ENCODE results near the gene KIF3C. TPM values are rescaled to one million over a fixed set of nuclear protein-coding genes. Genes with fewer than 3 reads are reported as not detected.
A peak's percentile ranks its signal among the peaks of the same experiment; 100 is the strongest.

KIF3C gene
- total RNA-seq, 2 donors from 2014 or later, result 42.9 to 51.4 TPM

GRCh38 chr2:25933622-25934021 is 48.7 kb downstream of the KIF3C start:
- no peak for TF ChIP-seq CTCF (conservative IDR thresholded peaks at IDR 0.05)
- no peak for DNase-seq
- Histone ChIP-seq H3K4me1 (ENCODE audit: control insufficient read depth, insufficient read depth, low read length) (no peaks in the 10 kb centered on the region), H3K27me3 (ENCODE audit: control insufficient read depth, insufficient read depth, low read length, poor library complexity, severe bottlenecking) (no peaks in the 10 kb centered on the region), H3K4me3 (ENCODE audit: low read length) (no peak overlapping the region), H3K36me3 (ENCODE audit: control insufficient read depth, insufficient read depth, low read length) (peaks cover 33% of the 10 kb centered on the region), H3K27ac (ENCODE audit: low read depth, low read length) (no peak overlapping the region), H3K9me3 (ENCODE audit: control insufficient read depth, low read length) (peaks cover 6% of the 10 kb centered on the region), H3K9ac (ENCODE audit: extremely low read depth, low read length, poor library complexity, severe bottlenecking) (no peak overlapping the region)
- H3K4me1 Mint-ChIP-seq, result no peaks in the 10 kb centered on the region
- 97 to 100% methylated on average over 1 to 2 of the region's 2 CpGs for WGBS, 2 experiments (ENCODE audit: insufficient coverage in 1 of 2, insufficient read length in 1 of 2)
- H3K4me3 Mint-ChIP-seq, result no peak overlapping the region
- H3K27ac Mint-ChIP-seq, result no peak overlapping the region
- peaks cover 39% of the 10 kb centered on the region for H3K36me3 Mint-ChIP-seq (ENCODE audit: low read depth)
- H3K9me3 Mint-ChIP-seq, result no peaks in the 10 kb centered on the region
- no peaks in the 10 kb centered on the region for H3K27me3 Mint-ChIP-seq (ENCODE audit: insufficient read depth)

GRCh38 chr2:25929789-25930473 is 52.4 kb downstream of the KIF3C start:
- no peaks in the 10 kb centered on the region for H3K4me1 Mint-ChIP-seq
- Histone ChIP-seq H3K4me1 (ENCODE audit: control insufficient read depth, insufficient read depth, low read length) (no peaks in the 10 kb centered on the region), H3K27ac (ENCODE audit: low read depth, low read length) (no peak overlapping the region), H3K4me3 (ENCODE audit: low read length) (no peak overlapping the region), H3K27me3 (ENCODE audit: control insufficient read depth, insufficient read depth, low read length, poor library complexity, severe bottlenecking) (no peaks in the 10 kb centered on the region), H3K9me3 (ENCODE audit: control insufficient read depth, low read length) (peaks cover 6% of the 10 kb centered on the region), H3K36me3 (ENCODE audit: control insufficient read depth, insufficient read depth, low read length) (peaks cover 35% of the 10 kb centered on the region), H3K9ac (ENCODE audit: extremely low read depth, low read length, poor library complexity, severe bottlenecking) (no peak overlapping the region)
- DNase-seq, result peak; percentile 55
- no peak overlapping the region for H3K4me3 Mint-ChIP-seq
- peaks cover 56% of the 10 kb centered on the region for H3K36me3 Mint-ChIP-seq (ENCODE audit: low read depth)
- 93 to 96% methylated on average over 13 to 14 of the region's 14 CpGs for WGBS, 2 experiments (ENCODE audit: insufficient coverage in 1 of 2, insufficient read length in 1 of 2)
- TF ChIP-seq CTCF (conservative IDR thresholded peaks at IDR 0.05), result no peak
- no peak overlapping the region for H3K27ac Mint-ChIP-seq
- H3K27me3 Mint-ChIP-seq (ENCODE audit: insufficient read depth), result no peaks in the 10 kb centered on the region
- no peaks in the 10 kb centered on the region for H3K9me3 Mint-ChIP-seq

- Mint-ChIP-seq H3K9me3 (no peaks in the 10 kb centered on the region), H3K4me3 (no peak overlapping the region), H3K36me3 (ENCODE audit: low read depth) (peaks cover 45% of the 10 kb centered on the region), H3K27me3 (ENCODE audit: insufficient read depth) (no peaks in the 10 kb centered on the region), H3K4me1 (no peaks in the 10 kb centered on the region), H3K27ac (no peak overlapping the region)
- no peak for TF ChIP-seq CTCF (conservative IDR thresholded peaks at IDR 0.05)
- Histone ChIP-seq H3K4me1 (ENCODE audit: control insufficient read depth, insufficient read depth, low read length) (no peaks in the 10 kb centered on the region), H3K36me3 (ENCODE audit: control insufficient read depth, insufficient read depth, low read length) (peaks cover 24% of the 10 kb centered on the region), H3K9ac (ENCODE audit: extremely low read depth, low read length, poor library complexity, severe bottlenecking) (no peak overlapping the region), H3K9me3 (ENCODE audit: control insufficient read depth, low read length) (peaks cover 3% of the 10 kb centered on the region), H3K27ac (ENCODE audit: low read depth, low read length) (no peak overlapping the region), H3K27me3 (ENCODE audit: control insufficient read depth, insufficient read depth, low read length, poor library complexity, severe bottlenecking) (no peaks in the 10 kb centered on the region), H3K4me3 (ENCODE audit: low read length) (no peak overlapping the region)
- DNase-seq, result no peak
- 96 to 99% methylated on average over 18 of the region's 18 CpGs for WGBS, 2 experiments (ENCODE audit: insufficient coverage in 1 of 2, insufficient read length in 1 of 2)
These were observed 53.6 kb downstream of the KIF3C start for GRCh38 chr2:25928668-25929067.
